H1 (cell line): ENCODE measurements around the gene CKAP5. TPM values are rescaled to one million over a fixed set of nuclear protein-coding genes. Genes with fewer than 3 reads are reported as not detected.
"Not testable (repeated sequence)": the region's sequence is repeated elsewhere in the genome, so short reads cannot be mapped to it uniquely, and the experiment has no call there.

ENCODE experiments used
- CTCF ChIA-PET: fragments of 300-600 bp; sonication (Branson Sonifier 250); formaldehyde crosslinking; loops from one replicate; lab custom pipeline; 2021; ENCODE audit not compliant: partially characterized antibody; lab: Charles Lee
- POLR2A ChIA-PET: fragments of 300-600 bp; sonication (Branson Sonifier 250); formaldehyde crosslinking; loops from one replicate; lab custom pipeline; 2021; ENCODE audit warnings: inconsistent platforms; ENCODE audit not compliant: partially characterized antibody; lab: Charles Lee
- DNase-seq, 2 experiments: peaks; one replicate each; pipeline versions ENCODE4 v3.0.0 to v3.0.0-alpha.2; 2010 to 2022; ENCODE audit warnings: low spot score in 2 of 2, low read depth in 1 of 2, mixed read lengths in 1 of 2
- FAIRE-seq: peaks from 2 replicates; lab custom pipeline; 2011; peaks lifted over from hg19 to GRCh38; lab: Jason Lieb, UNC
- H2AFZ ChIP-seq: 2 replicates; pipeline ENCODE4 v1.8.1; 2012; ENCODE audit warnings: low read length, inconsistent platforms
- H2AK5ac ChIP-seq: 2 replicates; pipeline ENCODE4 v1.6.1; 2013; ENCODE audit warnings: low read depth, low read length
- H2BK120ac ChIP-seq: replicated peaks from 2 replicates; pipeline ENCODE3; 2013; ENCODE audit warnings: low read depth, low read length, inconsistent platforms
- H2BK12ac ChIP-seq: 2 replicates; pipeline ENCODE4 v1.6.1; 2013; ENCODE audit warnings: low read depth, low read length
- H2BK15ac ChIP-seq: 2 replicates; pipeline ENCODE4 v1.6.1; 2013; ENCODE audit warnings: low read length
- H2BK20ac ChIP-seq: 2 replicates; pipeline ENCODE4 v1.6.1; 2013; ENCODE audit warnings: low read length
- H2BK5ac ChIP-seq: 2 replicates; pipeline ENCODE4 v1.6.1; 2013; ENCODE audit warnings: low read depth, low read length
- H3K14ac ChIP-seq: 2 replicates; pipeline ENCODE4 v1.6.1; 2013; ENCODE audit warnings: inconsistent platforms; ENCODE audit not compliant: insufficient read length
- H3K18ac ChIP-seq: 2 replicates; pipeline ENCODE4 v1.6.1; 2013; ENCODE audit warnings: low read length; ENCODE audit errors: extremely low read depth
- H3K23ac ChIP-seq: 2 replicates; pipeline ENCODE4 v1.6.1; 2013; ENCODE audit warnings: inconsistent platforms; ENCODE audit not compliant: insufficient read length
- H3K23me2 ChIP-seq: 2 replicates; pipeline ENCODE4 v1.6.1; 2013; ENCODE audit warnings: low read depth, low read length
- H3K27ac ChIP-seq: 2 replicates; pipeline ENCODE4 v1.6.1; 2011; ENCODE audit warnings: low read depth, low read length, inconsistent platforms
- H3K27me3 ChIP-seq, 4 experiments: replicated peaks in 1 of 4; 1 replicate in 1 of 4; 2 replicates in 3 of 4; pipeline versions ENCODE4 v1.6.1 to v1.8.1; 2011 to 2013; ENCODE audit warnings: low read length in 3 of 4, mild to moderate bottlenecking in 3 of 4, inconsistent platforms in 2 of 4, mixed read lengths in 2 of 4, moderate library complexity in 1 of 4; ENCODE audit not compliant: control insufficient read depth in 3 of 4, insufficient read depth in 3 of 4; ENCODE audit errors: extremely low read depth in 1 of 4
- H3K36me3 ChIP-seq, 4 experiments: 2 replicates each; pipeline versions ENCODE4 v1.6.1 to v1.8.1; 2011 to 2013; ENCODE audit warnings: mild to moderate bottlenecking in 4 of 4, low read length in 3 of 4, moderate library complexity in 2 of 4, control low read depth in 1 of 4, inconsistent platforms in 1 of 4; ENCODE audit not compliant: insufficient read depth in 4 of 4, control insufficient read depth in 2 of 4
- H3K4ac ChIP-seq: replicated peaks from 2 replicates; pipeline ENCODE3; 2013; ENCODE audit warnings: low read length, low read depth, mixed read lengths, inconsistent platforms; ENCODE audit not compliant: insufficient read length
- H3K4me1 ChIP-seq, 4 experiments: replicated peaks in 1 of 4; 1 replicate in 1 of 4; 2 replicates in 3 of 4; pipeline versions ENCODE4 v1.6.1 to v1.8.1; 2011 to 2013; ENCODE audit warnings: low read length in 3 of 4, inconsistent platforms in 2 of 4, mixed read lengths in 1 of 4; ENCODE audit not compliant: insufficient read depth in 4 of 4, control insufficient read depth in 3 of 4
- H3K4me2 ChIP-seq, 2 experiments: 2 replicates each; pipeline versions ENCODE4 v1.6.1 to v1.8.1; 2011 to 2013; ENCODE audit warnings: low read depth in 2 of 2, low read length in 2 of 2, control low read depth in 1 of 2, inconsistent platforms in 1 of 2, mild to moderate bottlenecking in 1 of 2; ENCODE audit not compliant: insufficient read depth in 1 of 2
- H3K4me3 ChIP-seq, 4 experiments: fragments of 200-600, 300-600 bp in 1 of 4; sonication (generic), shearing (Covaris generic), sonication (Bioruptor Twin) in 1 of 4; 2 replicates each; pipeline versions ENCODE4 v1.5.1 to v1.8.1; 2011 to 2016; ENCODE audit warnings: low read length in 4 of 4, low read depth in 3 of 4, control low read depth in 2 of 4, inconsistent platforms in 2 of 4, mild to moderate bottlenecking in 2 of 4, mixed read lengths in 1 of 4, moderate library complexity in 1 of 4; ENCODE audit not compliant: insufficient read depth in 2 of 4; ENCODE audit errors: extremely low read depth in 1 of 4
- H3K56ac ChIP-seq: replicated peaks from 2 replicates; pipeline ENCODE3; 2013; ENCODE audit warnings: low read depth, mild to moderate bottlenecking, mixed read lengths, low read length, inconsistent platforms; ENCODE audit not compliant: insufficient read length
- H3K79me1 ChIP-seq: 2 replicates; pipeline ENCODE4 v1.6.1; 2013; ENCODE audit warnings: low read depth, low read length, control low read depth
- H3K79me2 ChIP-seq, 2 experiments: 2 replicates each; pipeline versions ENCODE4 v1.6.1 to v1.8.1; 2012 to 2013; ENCODE audit warnings: low read length in 2 of 2, mild to moderate bottlenecking in 2 of 2, inconsistent platforms in 1 of 2; ENCODE audit not compliant: insufficient read depth in 2 of 2, control insufficient read depth in 1 of 2
- H3K9ac ChIP-seq, 4 experiments: replicated peaks in 1 of 4; 1 replicate in 1 of 4; 2 replicates in 3 of 4; pipeline versions ENCODE4 v1.6.1 to v1.8.1; 2011 to 2013; ENCODE audit warnings: low read depth in 3 of 4, low read length in 3 of 4, control low read depth in 2 of 4, mild to moderate bottlenecking in 2 of 4, moderate library complexity in 2 of 4, inconsistent platforms in 1 of 4; ENCODE audit errors: extremely low read depth in 1 of 4
- H3K9me3 ChIP-seq, 2 experiments: 2 replicates each; pipeline versions ENCODE4 v1.6.1 to v1.8.1; 2012 to 2013; ENCODE audit warnings: mild to moderate bottlenecking in 2 of 2, moderate library complexity in 2 of 2, control low read depth in 1 of 2, inconsistent platforms in 1 of 2, low read depth in 1 of 2, low read length in 1 of 2, mixed read lengths in 1 of 2; ENCODE audit not compliant: insufficient read depth in 2 of 2
- H4K20me1 ChIP-seq, 2 experiments: replicated peaks in 1 of 2; 2 replicates each; pipeline versions ENCODE3 to v1.8.1; 2011 to 2013; ENCODE audit warnings: inconsistent platforms in 2 of 2, low read length in 2 of 2, mild to moderate bottlenecking in 1 of 2; ENCODE audit not compliant: insufficient read depth in 2 of 2, control insufficient read depth in 1 of 2
- H4K5ac ChIP-seq: 2 replicates; pipeline ENCODE4 v1.6.1; 2013; ENCODE audit warnings: low read length, low read depth, mixed read lengths, inconsistent platforms; ENCODE audit not compliant: insufficient read length
- H4K8ac ChIP-seq: 2 replicates; pipeline ENCODE4 v1.8.0; 2013; ENCODE audit warnings: mild to moderate bottlenecking, moderate library complexity, low read length, inconsistent platforms; ENCODE audit not compliant: insufficient read depth; ENCODE audit errors: extremely low read depth
- H4K91ac ChIP-seq: replicated peaks from 2 replicates; pipeline ENCODE3; 2013; ENCODE audit warnings: low read length, mixed read lengths, inconsistent platforms; ENCODE audit not compliant: insufficient read length
- WGBS, 2 experiments: shearing (Covaris generic) in 1 of 2; methylation state at CpG; one replicate each; pipeline versions ENCODE4 v1.1.6 to v1.1.7; 2013 to 2015; ENCODE audit warnings: low lambda C conversion rate in 2 of 2, mixed read lengths in 2 of 2, inconsistent platforms in 1 of 2, low coverage in 1 of 2, missing lambda C conversion rate in 1 of 2; ENCODE audit not compliant: insufficient replicate concordance in 2 of 2, insufficient coverage in 1 of 2, insufficient read length in 1 of 2; ENCODE audit errors: extremely low coverage in 1 of 2, missing lambda C conversion rate in 1 of 2; 5-methylcytosine and 5-hydroxymethylcytosine counted together
- polyA plus RNA-seq, 7 experiments: library from polyadenylated mRNA; depleted of rRNA in 3 of 7; stranded (reverse) in 5 of 7; unstranded in 2 of 7; fragments of >200 nt in 5 of 7; fragments of 200-250 nt in 2 of 7; gene quantifications; 1 replicate in 5 of 7; 2 replicates in 1 of 7; 4 replicates in 1 of 7; pipeline versions ENCODE4 v1.2.1 to v1.2.3, GENCODE V29; 2011 to 2013; ENCODE audit warnings: missing spikeins in 2 of 7, mixed read lengths in 2 of 7
- total RNA-seq: library from RNA; stranded (reverse); fragmentation: NEBNext Ultra II Directional; extraction: Animal tissue kit (Norgen Biotek cat#: 25700); gene quantifications from 2 replicates; pipeline ENCODE4 v1.2.1, GENCODE V29; 2021

CKAP5 gene
- total and polyA plus RNA-seq, 2 of the 8 experiments (the other 6 are each of a cell fraction or from before 2014, with no cell fraction given): 64.8 to 185 TPM

DNA sequence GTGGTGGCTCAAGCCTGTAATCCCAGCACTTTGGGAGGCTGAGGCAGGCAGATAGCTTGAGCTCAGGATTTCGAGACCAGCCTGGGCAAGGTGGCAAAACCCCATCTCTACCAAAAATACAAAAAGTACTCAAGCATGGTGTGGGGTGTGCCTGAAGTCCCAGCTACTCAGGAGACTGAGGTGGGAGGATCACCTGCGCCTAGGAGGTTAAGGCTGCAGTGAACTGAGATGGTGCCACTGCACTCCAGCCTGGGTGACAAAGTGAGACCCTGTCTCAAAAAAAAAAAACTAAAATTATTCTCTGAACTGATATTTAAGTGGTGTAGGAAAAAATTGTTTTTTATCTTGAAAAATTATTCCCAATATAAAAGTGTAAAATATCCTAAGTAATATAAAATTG, 46.4 kb downstream of the CKAP5 start:
- not testable (repeated sequence) for H2BK15ac ChIP-seq, H4K91ac ChIP-seq, H3K4me2 ChIP-seq, H3K9ac ChIP-seq, H4K5ac ChIP-seq, H3K79me1 ChIP-seq, H3K18ac ChIP-seq, H3K4ac ChIP-seq, H3K23me2 ChIP-seq, DNase-seq, H3K4me1 ChIP-seq, H4K20me1 ChIP-seq, H2BK12ac ChIP-seq, H3K14ac ChIP-seq, H3K27me3 ChIP-seq, H3K79me2 ChIP-seq, H3K4me3 ChIP-seq, H3K9me3 ChIP-seq, H2BK5ac ChIP-seq, H2AK5ac ChIP-seq, H3K27ac ChIP-seq, FAIRE-seq, H2BK20ac ChIP-seq, H3K23ac ChIP-seq, H3K56ac ChIP-seq, H2BK120ac ChIP-seq, H2AFZ ChIP-seq
- Histone ChIP-seq H3K36me3 (peaks cover 14 to 70% (median 36%) of the 10 kb centered on the region in 4 experiments), H4K8ac (peak overlapping the region; percentile 89; the same call in 1 of the 2 replicates)
- CTCF ChIA-PET: interaction anchor here (1.1 kb wide), 1 partner anchor 16 kb away, joined by 3 read pairs; no protein-coding TSS in a partner anchor
- 90% methylated on average over 2 of the region's 2 CpGs; no CpG with 5 or more reads in 1 of the 2 experiments for WGBS, 2 experiments
- POLR2A ChIA-PET: interaction anchor here (0.8 kb wide), 1 partner anchor 34 kb away, joined by 3 read pairs; no protein-coding TSS in a partner anchor
